ENCODE measurements around the gene VPS18.
A peak's percentile ranks its signal among the peaks of the same experiment; 100 is the strongest.

The VPS18 gene

DNA sequence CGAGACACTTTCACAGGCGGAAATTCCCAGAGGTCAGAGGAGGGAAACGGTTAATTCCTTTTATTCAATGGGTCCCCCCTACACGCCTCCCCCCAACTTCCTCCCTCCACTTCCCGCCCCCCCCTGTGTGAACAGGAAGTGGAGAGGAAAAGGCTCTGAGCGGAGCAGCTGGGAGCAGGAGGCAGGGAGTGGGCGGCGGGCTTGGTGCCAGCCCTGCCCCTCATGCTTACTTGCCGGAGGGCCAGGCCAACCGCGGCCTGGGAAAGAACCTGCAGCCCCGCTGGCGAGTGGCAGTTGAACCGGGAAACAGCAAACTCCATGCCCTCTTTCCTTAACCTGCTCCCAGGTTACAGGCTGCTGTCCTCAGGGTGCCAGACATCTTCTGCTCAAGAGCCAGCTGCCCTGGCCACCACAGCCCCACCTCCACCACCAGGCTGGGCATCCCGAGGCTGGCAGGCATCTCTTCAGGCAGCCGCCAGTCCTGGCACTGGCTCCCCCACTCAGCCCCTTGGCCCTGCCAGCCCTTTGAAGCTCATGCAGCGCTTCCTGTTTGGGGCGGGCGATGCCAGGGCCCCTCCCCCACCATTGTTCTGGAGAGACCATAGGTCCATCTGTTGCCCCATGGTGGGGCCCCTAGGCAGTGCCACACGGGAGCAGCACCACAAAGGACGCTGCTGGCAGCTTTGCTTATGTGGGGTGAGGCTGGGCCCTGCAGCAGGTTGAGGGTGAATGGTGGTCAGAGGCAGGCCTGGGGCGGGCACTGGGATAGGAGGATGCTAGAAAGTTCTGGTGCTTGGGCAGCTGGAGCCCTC, 12.9 kb downstream of the VPS18 start:
- TF ChIP-seq, protein P1, sequence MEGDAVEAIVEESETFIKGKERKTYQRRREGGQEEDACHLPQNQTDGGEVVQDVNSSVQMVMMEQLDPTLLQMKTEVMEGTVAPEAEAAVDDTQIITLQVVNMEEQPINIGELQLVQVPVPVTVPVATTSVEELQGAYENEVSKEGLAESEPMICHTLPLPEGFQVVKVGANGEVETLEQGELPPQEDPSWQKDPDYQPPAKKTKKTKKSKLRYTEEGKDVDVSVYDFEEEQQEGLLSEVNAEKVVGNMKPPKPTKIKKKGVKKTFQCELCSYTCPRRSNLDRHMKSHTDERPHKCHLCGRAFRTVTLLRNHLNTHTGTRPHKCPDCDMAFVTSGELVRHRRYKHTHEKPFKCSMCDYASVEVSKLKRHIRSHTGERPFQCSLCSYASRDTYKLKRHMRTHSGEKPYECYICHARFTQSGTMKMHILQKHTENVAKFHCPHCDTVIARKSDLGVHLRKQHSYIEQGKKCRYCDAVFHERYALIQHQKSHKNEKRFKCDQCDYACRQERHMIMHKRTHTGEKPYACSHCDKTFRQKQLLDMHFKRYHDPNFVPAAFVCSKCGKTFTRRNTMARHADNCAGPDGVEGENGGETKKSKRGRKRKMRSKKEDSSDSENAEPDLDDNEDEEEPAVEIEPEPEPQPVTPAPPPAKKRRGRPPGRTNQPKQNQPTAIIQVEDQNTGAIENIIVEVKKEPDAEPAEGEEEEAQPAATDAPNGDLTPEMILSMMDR (IDR thresholded peaks at IDR 0.05; ENCODE audit: low read length, missing control alignments), result no peak
- DNase-seq (ENCODE audit: low read depth), result no peak
- peak overlapping the region; percentile 39 for H3K4me3 ChIP-seq (replicated peaks; ENCODE audit: low read depth, low read length)

GRCh38 chr15:40908095-40908494, 13.8 kb downstream of the VPS18 start:
- no peak overlapping the region for H3K4me3 ChIP-seq (replicated peaks; ENCODE audit: low read depth, low read length)
- DNase-seq (ENCODE audit: low read depth), result no peak
- TF ChIP-seq, protein P1 (IDR thresholded peaks at IDR 0.05; ENCODE audit: low read length, missing control alignments), result no peak

DNA sequence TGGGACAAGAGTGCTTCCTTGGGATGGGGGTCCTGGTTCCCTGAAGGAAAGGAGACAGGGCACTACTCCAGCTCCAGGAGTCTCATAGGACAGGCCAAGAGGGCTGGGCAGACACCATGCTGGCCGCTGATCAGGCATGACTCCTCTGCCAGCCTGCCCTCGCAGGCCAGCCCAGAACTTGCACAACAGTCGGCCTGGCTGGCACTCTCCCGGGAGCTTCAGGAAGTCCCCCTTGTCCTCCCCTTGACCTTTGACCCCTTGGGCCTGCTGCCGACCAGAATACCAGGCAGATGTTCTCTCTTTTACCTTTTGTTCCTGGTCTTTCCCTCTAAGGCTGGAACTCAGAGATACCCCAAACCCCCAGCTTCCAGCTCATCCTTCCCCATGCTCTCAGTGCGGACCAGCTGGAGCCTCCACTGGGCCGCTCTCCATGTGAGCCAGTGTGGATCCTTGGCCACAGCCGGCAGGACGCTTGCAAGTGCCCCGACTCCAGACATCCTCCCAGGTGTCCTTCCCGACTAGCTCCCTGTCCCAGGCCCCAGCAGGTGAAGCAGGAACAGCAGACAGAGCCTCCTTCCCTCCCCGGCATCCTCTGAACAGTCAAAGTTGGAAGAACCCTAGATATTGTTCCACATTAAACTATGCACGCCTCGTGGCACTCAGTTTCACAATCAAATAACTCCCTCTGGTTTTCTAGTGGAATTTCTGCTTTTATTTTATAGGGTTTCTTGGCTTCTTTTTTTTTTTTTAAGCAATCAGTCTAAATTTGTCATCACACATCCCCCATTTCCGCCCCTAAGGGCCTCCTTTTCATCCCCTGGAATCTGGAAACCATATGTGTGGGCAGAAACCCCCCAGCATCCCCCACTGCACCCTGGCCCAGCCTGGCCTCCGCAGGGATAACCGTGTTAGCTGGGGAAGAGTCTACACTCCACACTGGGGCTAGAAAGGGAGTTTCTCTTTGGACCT, 15.7 kb downstream of the VPS18 start:
- no peak overlapping the region for H3K4me3 ChIP-seq (replicated peaks; ENCODE audit: low read depth, low read length)
- peak; percentile 66 for DNase-seq (ENCODE audit: low read depth)
- TF ChIP-seq, protein P1 (IDR thresholded peaks at IDR 0.05; ENCODE audit: low read length, missing control alignments), result no peak

DNA sequence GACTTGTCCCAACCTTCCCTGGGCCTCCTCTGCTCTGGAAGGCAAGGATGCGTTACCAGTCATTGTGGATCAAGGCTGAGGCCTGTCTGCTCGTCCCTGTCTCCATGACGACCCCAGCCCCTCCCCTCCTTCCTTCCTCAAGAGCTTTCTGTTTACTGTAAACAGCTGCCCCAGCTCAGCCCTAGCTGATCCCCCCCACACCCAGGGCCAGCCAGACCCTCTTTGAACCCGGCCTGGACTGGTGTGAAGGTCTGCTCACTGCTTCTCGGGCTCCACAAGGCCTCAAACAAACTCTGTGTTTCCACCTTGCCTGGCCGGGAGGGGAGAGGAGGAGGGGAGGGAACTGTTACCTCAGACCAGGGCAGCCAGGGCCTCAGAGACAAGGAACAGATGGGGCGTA, 16.9 kb downstream of the VPS18 start:
- no peak for DNase-seq (ENCODE audit: low read depth)
- TF ChIP-seq, protein P1 (IDR thresholded peaks at IDR 0.05; ENCODE audit: low read length, missing control alignments), result no peak
- no peak overlapping the region for H3K4me3 ChIP-seq (replicated peaks; ENCODE audit: low read depth, low read length)

GRCh38 chr15:40911693-40912092, 17.4 kb downstream of the VPS18 start:
- H3K4me3 ChIP-seq (replicated peaks; ENCODE audit: low read depth, low read length), result no peak overlapping the region
- TF ChIP-seq, protein P1 (IDR thresholded peaks at IDR 0.05; ENCODE audit: low read length, missing control alignments), result no peak
- DNase-seq (ENCODE audit: low read depth), result no peak

GRCh38 chr15:40912478-40912877, 18.2 kb downstream of the VPS18 start:
- no peak overlapping the region for H3K4me3 ChIP-seq (replicated peaks; ENCODE audit: low read depth, low read length)
- no peak for DNase-seq (ENCODE audit: low read depth)
- TF ChIP-seq, protein P1 (IDR thresholded peaks at IDR 0.05; ENCODE audit: low read length, missing control alignments), result no peak
